ENCODE data around the gene LONP2.
"Not testable (repeated sequence)": the region's sequence is repeated elsewhere in the genome, so short reads cannot be mapped to it uniquely, and the experiment has no call there.

Gene LONP2

DNA sequence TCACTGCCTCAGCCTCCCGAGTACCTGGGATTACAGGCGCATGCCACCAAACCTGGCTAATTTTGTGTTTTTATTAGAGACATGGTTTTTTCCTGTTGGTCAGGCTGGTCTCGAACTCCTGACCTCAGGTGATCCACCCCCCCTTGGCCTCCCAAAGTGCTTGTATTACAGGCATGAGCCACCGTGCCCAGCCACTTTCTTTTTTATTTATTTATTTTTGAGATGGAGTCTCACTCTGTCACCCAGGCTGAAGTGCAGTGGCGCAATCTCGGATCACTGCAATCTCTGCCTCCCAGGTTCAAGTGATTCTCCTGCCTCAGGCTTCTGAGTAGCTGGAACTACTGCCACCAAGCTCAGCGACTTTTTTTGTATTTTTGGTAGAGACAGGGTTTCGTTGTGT is 158.4 kb downstream of the LONP2 start:
- not testable (repeated sequence) for DNase-seq (ENCODE audit: low spot score)

DNA sequence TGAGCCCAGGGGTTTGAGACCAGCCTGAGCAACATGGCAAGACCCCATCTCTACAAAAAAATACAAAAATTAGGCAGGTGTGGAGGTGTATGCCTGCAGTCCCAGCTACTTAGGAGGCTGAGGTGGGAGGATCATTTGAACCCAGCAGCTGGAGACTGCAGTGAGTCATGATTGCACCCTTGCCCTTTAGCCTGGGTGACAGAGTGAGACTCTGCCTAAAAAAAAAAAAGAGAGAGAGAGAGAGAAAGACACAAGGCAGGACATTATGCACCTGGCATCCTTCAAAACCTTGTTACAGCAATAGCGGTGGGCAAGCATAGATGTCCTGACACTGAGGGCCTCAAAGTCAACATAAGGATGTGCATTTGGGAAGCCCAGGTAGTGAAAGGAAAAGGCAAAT is 161.1 kb downstream of the LONP2 start:
- DNase-seq (ENCODE audit: low spot score) = no peak

DNA sequence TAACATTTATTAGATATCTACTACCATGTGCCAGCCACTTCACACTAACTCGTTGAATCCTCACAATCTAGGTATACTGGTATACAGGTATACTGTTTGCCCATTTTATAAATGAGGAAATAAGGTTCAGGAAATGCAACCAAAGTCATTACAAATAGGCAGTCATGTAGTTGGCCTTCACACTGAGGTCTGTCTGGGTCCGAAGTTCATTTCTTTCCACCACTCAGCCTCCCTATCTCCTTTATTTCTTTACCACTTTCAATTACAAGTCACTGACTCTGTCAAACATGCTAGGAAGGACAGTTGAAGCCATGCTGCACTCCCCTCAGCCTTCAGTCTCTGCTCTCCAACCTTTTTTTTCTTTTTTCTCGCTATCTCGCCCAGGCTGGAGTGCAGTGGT is 161.8 kb downstream of the LONP2 start:
- DNase-seq (ENCODE audit: low spot score) = no peak

All from AG08396 (cell line).